Mucosa of rectum (tissue), 2 donors: ENCODE data around the gene KCNT2.
"Not testable (repeated sequence)": the region's sequence is repeated elsewhere in the genome, so short reads cannot be mapped to it uniquely, and the experiment has no call there.

Source experiments
- H3K27ac ChIP-seq, 2 donors: one replicate each; pipeline ENCODE4 v1.7.0; 2013; ENCODE audit warnings: inconsistent platforms in 2 of 2, low read depth in 2 of 2, low read length in 2 of 2
- H3K27me3 ChIP-seq, 2 donors: one replicate each; pipeline ENCODE4 v1.7.0; 2013; ENCODE audit warnings: low read length in 2 of 2; ENCODE audit not compliant: control insufficient read depth in 2 of 2, insufficient read depth in 2 of 2
- H3K36me3 ChIP-seq, 2 donors: one replicate each; pipeline ENCODE4 v1.7.0; 2013; ENCODE audit warnings: low read length in 2 of 2; ENCODE audit not compliant: control insufficient read depth in 2 of 2, insufficient read depth in 2 of 2
- H3K4me1 ChIP-seq, 2 donors: one replicate each; pipeline ENCODE4 v1.7.0; 2013; ENCODE audit warnings: low read length in 2 of 2, mild to moderate bottlenecking in 1 of 2; ENCODE audit not compliant: control insufficient read depth in 2 of 2, insufficient read depth in 2 of 2
- H3K4me3 ChIP-seq, 2 donors: one replicate each; pipeline ENCODE4 v1.7.0; 2013; ENCODE audit warnings: low read length in 2 of 2
- H3K9ac ChIP-seq, 2 donors: one replicate each; pipeline ENCODE4 v1.7.0; 2013; ENCODE audit warnings: low read length in 2 of 2, low read depth in 1 of 2, mild to moderate bottlenecking in 1 of 2
- H3K9me3 ChIP-seq, 2 donors: one replicate each; pipeline ENCODE4 v1.7.0; 2013; ENCODE audit warnings: low read length in 2 of 2; ENCODE audit not compliant: control insufficient read depth in 2 of 2
- donor health status: healthy.
- donor health status: Normal muscosa, but diverticular disease.

KCNT2 gene

DNA sequence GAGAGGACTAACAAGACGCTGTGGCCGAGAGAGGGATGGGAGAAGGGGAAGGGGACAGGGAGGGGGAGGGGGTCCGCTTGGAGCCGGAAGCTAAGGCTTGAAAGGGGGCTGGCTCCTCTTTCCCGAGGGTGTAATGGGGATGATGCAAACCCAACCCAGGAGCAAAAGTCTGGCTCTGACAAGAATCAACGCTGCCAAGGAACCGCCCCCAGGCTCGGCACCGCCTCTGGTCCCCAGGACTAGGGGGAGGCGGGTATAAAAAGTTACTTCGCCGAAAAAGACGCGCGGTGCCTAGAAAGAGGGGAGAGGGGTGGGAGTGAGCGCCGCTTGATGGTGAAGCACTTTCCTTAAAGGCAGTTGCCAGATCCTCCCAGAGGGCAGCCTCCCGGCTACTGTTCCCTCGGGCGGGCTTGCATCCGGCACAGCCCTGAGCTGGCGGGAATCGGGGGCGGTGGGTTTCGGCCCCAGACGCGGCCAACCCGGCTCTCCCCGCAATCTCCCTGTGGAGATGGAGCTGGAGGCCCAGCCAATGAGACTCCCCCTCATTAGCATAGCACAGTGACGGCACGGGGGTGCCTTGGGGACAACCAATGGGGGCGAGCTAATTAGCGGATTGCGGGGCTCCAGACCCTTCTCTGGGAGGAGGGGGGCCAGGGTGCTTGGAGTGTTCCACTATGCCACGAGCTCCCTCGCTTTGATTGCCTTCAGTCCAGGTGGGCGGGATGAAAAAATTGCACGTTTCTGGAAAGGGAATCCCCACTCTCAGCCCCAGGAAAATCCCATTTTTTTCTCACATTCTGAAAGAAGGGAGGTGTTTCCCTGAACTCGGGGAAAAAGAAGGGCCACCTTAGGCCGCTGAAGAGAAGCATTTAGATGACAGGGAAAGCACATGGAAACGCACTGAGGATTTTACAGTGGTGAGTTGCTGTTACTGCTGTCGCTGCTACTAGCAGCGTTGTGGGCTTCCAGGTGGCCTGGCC is at the start of gene KCNT2:
KCNT2 (minus strand) TSS at position 51 of the 980 bp plus-strand sequence. CDS start 131 bp downstream, outside the sequence.
- H3K9ac ChIP-seq, result peak within 1 kb of the TSS in 1 of 2 donors; percentile 57
- no peaks in the 10 kb centered on the region for H3K27me3 ChIP-seq
- peak within 1 kb of the TSS; percentile 25 to 48 for H3K27ac ChIP-seq
- H3K4me3 ChIP-seq, result peak within 1 kb of the TSS; percentile 64 to 68
- no peaks in the 10 kb centered on the region for H3K4me1 ChIP-seq
- no peaks in the 10 kb centered on the region for H3K9me3 ChIP-seq
- no peaks in the 10 kb centered on the region for H3K36me3 ChIP-seq

DNA sequence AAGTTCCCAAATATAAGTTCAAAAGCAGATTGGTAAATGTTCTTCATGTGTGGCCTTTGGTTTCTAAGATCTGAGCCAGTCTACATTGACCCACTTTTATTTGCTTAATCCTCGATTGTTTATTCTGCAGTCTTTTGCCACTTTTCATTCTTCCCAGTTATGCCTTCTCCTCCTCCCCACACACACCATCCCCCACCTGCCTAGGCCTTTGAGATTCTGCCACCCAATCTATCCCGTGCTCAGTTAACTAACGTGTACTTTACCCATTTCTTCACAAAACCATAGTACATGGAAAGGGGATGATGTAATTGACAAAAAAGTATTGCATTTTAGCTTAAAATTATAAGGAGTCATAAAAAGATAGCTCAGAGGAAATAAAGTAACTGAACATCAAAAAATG is 47.3 kb upstream of the KCNT2 start:
- Histone ChIP-seq H3K4me3 (no peak overlapping the region), H3K27me3 (no peaks in the 10 kb centered on the region), H3K9me3 (no peaks in the 10 kb centered on the region), H3K9ac (no peak overlapping the region), H3K36me3 (no peaks in the 10 kb centered on the region), H3K4me1 (no peaks in the 10 kb centered on the region), H3K27ac (no peak overlapping the region)

- Histone ChIP-seq H3K4me1 (no peaks in the 10 kb centered on the region), H3K36me3 (no peaks in the 10 kb centered on the region), H3K9me3 (no peaks in the 10 kb centered on the region), H3K27ac (no peak overlapping the region), H3K4me3 (no peak overlapping the region), H3K9ac (no peak overlapping the region), H3K27me3 (no peaks in the 10 kb centered on the region)
These were observed 46.8 kb upstream of the KCNT2 start for GRCh38 chr1:196655071-196655470.

DNA sequence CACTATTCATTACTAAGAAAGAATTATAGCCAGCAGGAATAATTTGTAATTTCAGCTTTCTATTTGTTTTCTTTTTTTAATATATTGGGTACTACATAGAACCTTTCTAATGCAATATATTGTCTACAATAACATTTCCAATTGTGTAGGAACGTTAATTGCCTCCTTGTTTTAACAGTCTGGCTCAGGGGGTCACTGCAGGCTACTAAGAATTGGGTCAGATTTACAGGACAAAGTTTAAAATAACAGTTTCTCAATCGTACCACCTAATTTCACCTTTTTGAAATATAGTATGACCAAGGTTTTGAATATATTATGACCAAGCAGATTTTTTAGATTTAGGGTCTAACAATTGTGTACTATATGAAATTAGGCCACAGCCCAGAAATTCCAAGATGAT is 46.0 kb upstream of the KCNT2 start:
- Histone ChIP-seq H3K4me3 (peak overlapping the region; percentile 43 to 48), H3K4me1 (no peaks in the 10 kb centered on the region), H3K36me3 (no peaks in the 10 kb centered on the region), H3K27ac (no peak overlapping the region), H3K9me3 (no peaks in the 10 kb centered on the region), H3K27me3 (no peaks in the 10 kb centered on the region), H3K9ac (no peak overlapping the region)

GRCh38 chr1:196651637-196652215 is 43.5 kb upstream of the KCNT2 start, which contains the start of gene CFH:
TSS of gene CFH (plus strand) at chr1:196652043. CDS start at chr1:196652118, 75 bp downstream.
- H3K9me3 ChIP-seq, result no peaks in the 10 kb centered on the region
- peak within 1 kb of the TSS; percentile 43 to 60 for H3K4me3 ChIP-seq
- no peaks in the 10 kb centered on the region for H3K27me3 ChIP-seq
- H3K36me3 ChIP-seq, result no peaks in the 10 kb centered on the region
- H3K9ac ChIP-seq, result no peak within 1 kb of the TSS
- no peaks in the 10 kb centered on the region for H3K4me1 ChIP-seq
- peak within 1 kb of the TSS in 1 of 2 donors; percentile 29 for H3K27ac ChIP-seq

DNA sequence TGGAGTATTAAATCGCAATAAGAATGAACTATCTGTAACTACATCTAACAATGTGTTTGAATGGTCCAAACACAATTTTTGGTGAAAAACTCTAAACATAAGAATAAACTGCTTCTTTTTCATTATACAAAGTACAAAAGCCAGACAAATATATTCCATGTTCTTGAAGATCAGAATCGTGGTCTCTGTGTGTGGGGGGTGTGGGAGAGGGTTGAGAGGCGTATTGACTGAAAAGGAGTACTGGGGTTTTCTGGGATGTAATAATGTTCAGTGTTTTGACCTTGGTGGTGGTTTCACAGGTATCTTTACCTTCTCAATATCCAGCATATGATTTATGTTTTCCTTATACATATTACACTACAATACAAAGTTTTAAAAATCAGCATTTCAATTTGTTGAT is 42.8 kb upstream of the KCNT2 start:
- no peak overlapping the region for H3K4me3 ChIP-seq
- H3K27ac ChIP-seq, result no peak overlapping the region
- no peaks in the 10 kb centered on the region for H3K9me3 ChIP-seq
- H3K9ac ChIP-seq, result no peak overlapping the region
- no peaks in the 10 kb centered on the region for H3K27me3 ChIP-seq
- no peaks in the 10 kb centered on the region for H3K4me1 ChIP-seq
- H3K36me3 ChIP-seq, result no peaks in the 10 kb centered on the region

DNA sequence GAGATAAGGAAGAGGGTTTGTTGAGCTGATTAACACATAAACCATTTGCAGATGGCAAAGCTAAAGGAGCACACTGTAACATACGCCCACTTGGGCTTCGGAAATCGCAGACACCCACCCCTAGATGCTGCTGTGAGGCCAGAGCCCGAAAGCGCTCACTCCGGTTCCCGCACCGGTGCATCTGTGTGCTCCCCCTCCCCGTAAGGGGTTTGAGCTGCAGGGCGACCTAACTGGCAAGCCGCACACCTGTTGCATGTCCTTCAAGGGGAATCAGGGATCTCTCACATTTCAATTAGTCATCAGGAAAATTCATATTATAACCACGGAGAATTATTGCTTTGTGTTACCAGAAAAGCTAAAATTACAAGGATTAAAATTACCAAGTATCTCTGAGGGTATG is 42.2 kb upstream of the KCNT2 start:
- Histone ChIP-seq H3K36me3 (no peaks in the 10 kb centered on the region), H3K4me3 (no peak overlapping the region), H3K27me3 (no peaks in the 10 kb centered on the region), H3K4me1 (no peaks in the 10 kb centered on the region), H3K9me3 (no peaks in the 10 kb centered on the region), H3K9ac (no peak overlapping the region), H3K27ac (no peak overlapping the region)

DNA sequence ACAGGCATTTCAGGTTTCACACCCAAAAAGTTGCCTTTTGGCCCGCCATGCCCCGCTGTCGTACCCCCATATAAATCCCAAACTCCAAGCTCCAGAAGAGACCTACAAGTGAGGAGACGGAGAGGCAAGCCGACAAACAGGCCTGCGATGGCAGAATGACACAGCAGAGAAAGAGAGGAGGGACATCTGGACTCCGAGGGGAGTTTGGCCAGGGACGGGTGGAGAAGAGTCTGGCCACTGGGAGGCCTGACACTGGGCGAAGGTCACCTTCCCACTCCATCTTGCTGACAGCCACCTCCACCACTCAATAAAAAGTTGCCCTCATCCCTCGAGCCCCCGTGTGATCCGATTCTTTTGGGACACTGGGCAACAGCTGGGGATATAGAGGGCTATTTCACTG is 41.8 kb upstream of the KCNT2 start:
- H3K27ac ChIP-seq, result no peak overlapping the region
- H3K9ac ChIP-seq, result no peak overlapping the region
- no peaks in the 10 kb centered on the region for H3K36me3 ChIP-seq
- H3K4me3 ChIP-seq, result no peak overlapping the region
- H3K4me1 ChIP-seq, result no peaks in the 10 kb centered on the region
- H3K27me3 ChIP-seq, result no peaks in the 10 kb centered on the region
- H3K9me3 ChIP-seq, result no peaks in the 10 kb centered on the region

DNA sequence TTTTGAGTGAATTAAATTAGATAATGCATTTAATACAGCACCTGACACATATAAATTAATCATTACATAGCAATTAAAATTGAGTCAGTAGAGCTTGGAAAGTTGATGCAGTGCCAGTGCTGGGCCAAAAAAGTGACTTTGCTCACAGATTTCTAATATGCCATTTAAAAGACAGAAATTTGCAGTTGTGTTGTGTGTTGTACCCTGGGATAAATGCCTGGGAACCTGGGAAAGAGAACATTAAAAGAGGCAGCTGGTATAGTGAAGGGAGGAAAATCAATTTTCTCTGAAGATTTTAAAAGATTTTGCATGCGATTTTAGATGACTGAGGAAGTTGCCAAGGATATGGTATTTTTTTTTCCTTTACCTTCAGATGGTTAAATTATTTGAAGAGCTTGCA is 32.7 kb upstream of the KCNT2 start:
- H3K27me3 ChIP-seq, result no peaks in the 10 kb centered on the region
- H3K9ac ChIP-seq, result no peak overlapping the region
- H3K4me3 ChIP-seq, result no peak overlapping the region
- no peak overlapping the region for H3K27ac ChIP-seq
- H3K36me3 ChIP-seq, result no peaks in the 10 kb centered on the region
- no peaks in the 10 kb centered on the region for H3K9me3 ChIP-seq
- no peaks in the 10 kb centered on the region for H3K4me1 ChIP-seq

DNA sequence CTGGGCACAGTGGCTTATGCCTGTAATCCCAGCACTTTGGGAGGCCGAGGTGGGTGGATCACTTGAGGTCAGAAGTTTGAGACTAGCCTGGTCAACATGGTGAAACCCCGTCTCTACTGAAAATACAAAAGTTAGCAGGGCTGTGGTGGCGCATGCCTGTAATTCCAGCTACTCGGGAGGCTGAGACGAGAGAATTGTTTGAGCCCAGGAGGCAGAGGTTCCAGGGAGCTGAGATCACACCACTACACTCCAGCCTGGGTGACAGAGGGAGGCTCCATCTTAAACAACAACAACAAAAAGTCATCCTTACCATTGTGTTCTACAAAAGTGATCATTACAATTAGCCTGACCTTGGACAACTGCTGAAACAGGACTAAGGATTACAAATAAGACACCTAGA is 31.1 kb upstream of the KCNT2 start:
- not testable (repeated sequence) for H3K4me1 ChIP-seq, H3K27me3 ChIP-seq, H3K27ac ChIP-seq, H3K9me3 ChIP-seq, H3K36me3 ChIP-seq, H3K4me3 ChIP-seq, H3K9ac ChIP-seq
